CD4-positive, alpha-beta T cell treated with Interleukin-10 for 1 hour (primary cell): Measurements from ENCODE around the gene ACKR4.
"Not testable (repeated sequence)": the region's sequence is repeated elsewhere in the genome, so short reads cannot be mapped to it uniquely, and the experiment has no call there.

ENCODE experiments used
- DNase-seq: peaks from one replicate; pipeline ENCODE4 v3.0.0-alpha.2; 2020

ACKR4 gene

DNA sequence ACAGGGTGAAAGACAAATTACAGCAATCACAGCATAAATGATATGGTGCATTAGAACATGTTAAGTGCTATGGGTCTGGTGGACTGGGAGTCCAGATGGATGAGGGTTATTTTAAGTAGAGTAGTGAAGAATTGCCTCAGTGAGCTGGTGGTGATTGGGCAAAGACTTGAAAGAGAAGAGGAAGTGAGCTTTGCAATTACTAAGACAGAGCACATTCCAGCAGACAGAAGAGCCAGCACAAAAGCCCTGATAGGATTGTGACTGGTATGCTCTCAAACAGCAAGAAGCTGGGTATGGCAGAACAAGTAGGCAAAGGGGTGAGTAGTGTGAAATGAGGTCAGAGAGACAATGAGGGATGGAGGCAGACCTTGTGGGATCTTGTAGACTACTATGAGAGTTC lies 2.1 kb upstream of the ACKR4 start:
- no peak for DNase-seq

- DNase-seq: no peak
Observed at GRCh38 chr3:132596326-132596725, 744 bp upstream of the ACKR4 start.

GRCh38 chr3:132597660-132598059 lies 590 bp downstream of the ACKR4 start:
- no peak for DNase-seq

- DNase-seq: no peak
Observed at GRCh38 chr3:132598181-132598580, 1.1 kb downstream of the ACKR4 start.

GRCh38 chr3:132600614-132601013 lies 3.5 kb downstream of the ACKR4 start:
- DNase-seq: not testable (repeated sequence)

DNA sequence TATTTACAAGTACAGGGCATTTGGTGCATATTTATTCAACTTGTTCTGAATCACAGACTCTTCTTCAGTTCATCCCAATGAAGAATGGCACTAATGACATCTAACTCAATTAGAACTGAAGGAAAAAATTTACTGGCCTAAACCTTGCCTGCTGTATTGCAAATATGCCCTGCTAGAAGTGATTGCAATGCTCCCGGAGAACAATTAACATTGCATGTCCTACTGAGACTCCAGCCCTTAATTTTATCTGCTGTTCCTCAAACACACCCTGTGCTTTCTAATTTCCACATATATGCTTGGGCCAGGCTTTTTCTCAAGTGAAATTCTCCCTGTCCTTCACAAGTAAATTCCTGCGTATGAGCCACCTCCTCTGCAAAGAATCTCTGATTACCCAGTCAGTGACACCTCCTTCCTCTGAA lies 8.3 kb downstream of the ACKR4 start:
- DNase-seq: no peak

DNA sequence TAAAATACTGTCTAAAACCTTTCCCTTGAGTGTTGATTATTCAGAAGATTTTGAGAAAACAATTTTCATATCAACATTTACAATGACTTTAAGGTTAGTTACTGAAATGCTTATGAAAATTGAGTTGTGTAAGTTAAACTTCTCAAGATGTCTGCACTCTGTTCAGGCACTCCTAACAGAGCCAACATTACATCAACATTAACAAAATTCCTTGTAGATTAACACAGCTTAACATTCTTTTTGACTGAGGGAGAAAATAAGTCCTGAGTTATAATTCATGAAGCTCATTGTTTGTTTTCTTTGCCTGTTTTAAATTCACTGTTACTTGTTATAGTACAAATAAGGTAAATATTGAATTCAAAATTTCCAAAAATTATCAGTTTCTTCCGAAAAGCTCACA lies 9.0 kb downstream of the ACKR4 start:
- no peak for DNase-seq

DNA sequence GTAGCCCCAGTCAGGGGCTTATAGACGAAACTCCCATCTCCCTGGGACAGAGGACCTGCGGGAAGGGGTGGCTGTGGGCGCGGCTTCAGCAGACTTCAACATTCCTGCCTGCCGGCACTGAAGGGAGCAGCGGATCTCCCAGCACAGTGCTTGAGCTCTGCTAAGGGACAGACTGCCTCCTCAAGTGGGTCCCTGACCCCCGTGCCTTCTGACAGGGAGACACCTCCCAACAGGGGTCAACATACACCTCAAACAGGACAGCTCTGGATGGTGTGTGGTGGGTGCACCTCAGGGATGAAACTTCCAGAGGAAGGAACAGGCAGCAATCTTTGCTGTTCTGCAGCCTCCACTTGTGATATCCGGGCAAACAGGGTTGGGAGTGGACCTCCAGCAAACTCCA lies 9.6 kb downstream of the ACKR4 start:
- DNase-seq: not testable (repeated sequence)

DNA sequence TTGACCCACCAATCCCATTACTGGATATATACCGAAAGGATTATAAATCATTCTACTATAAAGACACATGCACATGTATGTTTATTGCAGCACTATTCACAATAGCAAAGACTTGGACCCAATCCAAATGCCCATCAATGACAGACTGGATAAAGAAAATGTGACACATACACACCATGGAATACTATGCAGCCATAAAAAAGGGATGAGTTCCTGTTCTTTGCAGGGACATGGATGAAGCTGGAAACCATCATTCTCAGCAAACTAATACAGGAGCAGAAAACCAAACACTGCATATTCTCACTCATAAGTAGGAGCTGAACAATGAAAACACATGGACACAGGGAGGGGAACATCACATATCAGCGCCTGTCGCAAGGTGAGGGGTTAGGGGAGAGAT lies 18.2 kb downstream of the ACKR4 start:
- DNase-seq: not testable (repeated sequence)

DNA sequence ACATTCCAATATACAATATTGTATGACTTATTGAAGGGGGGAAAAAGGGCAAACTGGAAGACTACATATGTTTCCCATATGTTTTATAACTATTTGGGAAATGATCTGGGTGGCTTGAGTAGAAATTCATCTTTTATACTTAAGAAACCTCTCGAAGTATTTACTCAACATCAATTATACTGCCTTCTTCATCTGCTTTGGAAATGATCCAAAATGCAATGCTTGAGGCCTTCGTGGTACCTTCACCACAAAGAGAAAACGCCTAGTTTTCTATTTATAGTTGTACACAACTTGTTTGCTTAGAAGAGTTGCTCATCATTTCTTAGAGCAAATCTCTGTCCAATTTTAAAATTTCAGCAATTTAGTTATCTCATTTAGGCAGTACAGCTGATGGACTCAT lies 18.8 kb downstream of the ACKR4 start:
- DNase-seq: no peak

DNA sequence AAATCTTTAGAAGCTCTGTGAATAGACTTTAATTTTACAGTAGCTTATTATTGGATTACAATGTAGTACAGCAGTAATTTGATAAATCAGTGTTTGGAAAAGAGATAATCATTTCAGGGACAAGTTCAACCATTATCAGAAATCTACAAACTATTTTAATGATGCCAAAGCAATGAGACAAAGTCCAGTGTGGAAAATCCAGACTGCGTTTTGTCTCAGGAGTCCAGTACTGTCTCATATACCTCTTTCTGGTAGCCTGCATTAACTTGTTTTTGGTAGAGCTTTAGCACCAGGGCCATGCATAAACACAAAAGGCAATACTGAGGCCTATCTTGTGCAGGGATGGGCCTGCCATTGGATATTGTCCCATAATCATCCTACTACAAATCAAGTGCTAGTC lies 19.7 kb downstream of the ACKR4 start:
- no peak for DNase-seq

- DNase-seq: no peak
Observed at GRCh38 chr3:132622148-132622547, 25.1 kb downstream of the ACKR4 start.

GRCh38 chr3:132622761-132623160 lies 25.7 kb downstream of the ACKR4 start:
- DNase-seq: no peak

DNA sequence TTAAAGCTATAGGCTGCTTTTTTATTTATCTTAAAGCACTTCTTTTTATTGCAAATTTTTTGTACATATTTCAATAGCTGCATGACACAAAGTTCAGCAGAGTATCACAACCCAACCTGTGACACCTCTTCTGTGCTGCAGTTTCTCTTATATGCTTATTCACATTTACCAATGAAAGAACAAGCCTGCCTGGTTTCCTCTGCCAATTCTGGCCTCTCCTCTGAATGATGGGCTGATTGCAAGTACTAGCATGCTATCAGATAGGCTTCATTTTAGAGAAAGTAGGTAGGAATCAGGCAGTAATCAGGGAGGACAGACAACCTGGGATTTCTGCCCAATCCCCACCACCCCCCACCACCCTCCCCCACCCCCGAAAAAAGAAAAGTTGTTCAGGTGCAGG lies 26.6 kb downstream of the ACKR4 start:
- no peak for DNase-seq

DNA sequence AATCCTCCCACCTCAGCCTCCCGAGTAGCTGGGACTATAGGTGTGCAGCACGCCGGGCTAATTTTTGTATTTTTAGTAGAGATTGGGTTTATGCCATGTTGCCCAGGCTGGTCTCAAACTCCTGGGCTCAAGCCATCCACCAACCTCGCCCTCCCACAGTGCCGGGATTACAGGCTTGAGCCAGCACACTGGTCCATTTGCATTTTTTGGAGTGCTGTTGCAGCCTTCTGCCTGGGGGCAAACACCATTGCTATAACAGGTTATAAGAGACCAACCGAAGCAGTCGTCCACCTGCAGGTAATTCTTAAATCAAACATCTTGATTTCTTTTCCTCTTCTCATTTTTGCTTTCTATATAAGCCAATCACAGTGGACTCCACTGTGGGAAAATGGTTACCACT lies 27.7 kb downstream of the ACKR4 start:
- no peak for DNase-seq

DNA sequence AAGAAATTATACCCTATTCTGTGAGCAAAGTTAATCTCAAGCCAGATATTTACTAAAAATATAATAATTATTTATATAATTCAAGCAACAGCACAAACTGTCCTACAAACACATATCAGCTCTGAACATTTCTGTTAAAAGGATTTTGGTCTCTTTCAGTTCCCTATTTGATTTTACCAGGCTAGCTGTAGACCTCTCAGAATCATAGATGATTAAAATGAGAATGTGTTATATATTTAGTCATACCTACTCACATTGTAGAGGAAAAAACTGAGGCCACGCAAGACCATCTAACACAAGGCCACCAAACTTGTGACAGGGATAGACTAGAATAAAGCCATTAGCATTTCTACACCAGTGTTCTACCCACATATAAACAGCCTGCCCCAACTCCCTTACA lies 28.5 kb downstream of the ACKR4 start:
- DNase-seq: no peak

DNA sequence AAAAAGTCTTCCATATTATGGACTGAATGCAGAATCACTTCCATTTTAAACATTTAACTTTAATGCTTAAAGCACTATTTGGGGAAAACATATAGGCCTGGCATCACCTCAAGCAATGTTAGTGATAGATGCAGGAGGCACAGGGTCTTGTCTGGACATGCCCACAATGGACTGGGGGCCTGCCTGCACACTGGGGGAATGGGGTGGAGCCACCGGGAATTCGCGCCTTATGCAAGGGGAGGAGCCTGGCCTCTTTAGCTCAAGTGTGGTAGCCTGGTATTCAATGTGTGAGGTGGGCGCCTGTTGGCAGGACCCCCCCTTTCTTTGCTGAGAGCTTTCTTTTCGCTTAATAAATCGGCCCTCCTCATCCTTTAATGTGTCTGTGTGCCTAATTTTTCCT lies 29.9 kb downstream of the ACKR4 start:
- no peak for DNase-seq

- DNase-seq: no peak
Observed at GRCh38 chr3:132628157-132628556, 31.1 kb downstream of the ACKR4 start.

- DNase-seq: no peak
Observed at GRCh38 chr3:132629928-132630327, 32.9 kb downstream of the ACKR4 start.

GRCh38 chr3:132630612-132631011 lies 33.5 kb downstream of the ACKR4 start:
- no peak for DNase-seq

DNA sequence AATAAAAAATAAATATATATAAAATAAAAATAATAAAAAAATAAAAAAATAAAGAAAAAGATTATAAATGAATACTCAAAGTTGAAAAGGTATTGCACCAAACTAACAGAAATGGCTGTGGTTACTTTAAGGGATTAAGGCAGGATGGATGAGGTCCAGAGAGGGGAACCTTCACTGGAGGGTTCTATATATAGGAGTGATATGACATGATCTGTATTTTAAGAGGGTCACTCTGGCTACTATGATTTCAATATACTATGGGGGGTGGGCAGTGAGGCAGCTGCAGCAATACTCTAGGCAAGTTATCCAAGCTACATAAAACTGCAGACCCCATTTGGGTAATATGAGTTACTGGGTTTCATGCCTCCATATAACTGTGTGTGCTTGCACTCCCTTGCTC lies 38.0 kb downstream of the ACKR4 start:
- no peak for DNase-seq

- no peak for DNase-seq
Observed at GRCh38 chr3:132637590-132637989, 40.5 kb downstream of the ACKR4 start.

- DNase-seq: no peak
Observed at GRCh38 chr3:132638706-132639105, 41.6 kb downstream of the ACKR4 start.

GRCh38 chr3:132641427-132641826 lies 44.4 kb downstream of the ACKR4 start:
- not testable (repeated sequence) for DNase-seq

- peak; percentile 43 for DNase-seq
Observed at GRCh38 chr3:132641837-132642538, 44.9 kb downstream of the ACKR4 start.

- DNase-seq: no peak
Observed at GRCh38 chr3:132642539-132642847, 45.4 kb downstream of the ACKR4 start.
